Adrenal gland (tissue), 12 donors: ENCODE results near the gene TEAD3. TPM values are rescaled to one million over a fixed set of nuclear protein-coding genes. Genes with fewer than 3 reads are reported as not detected.

ENCODE experiments used
- DNase-seq, 7 donors: peaks; one replicate each; pipeline ENCODE4 v3.0.0-alpha.2; 2019 to 2020
- H3K27ac ChIP-seq, 5 donors: fragments of 200-600 bp; sonication (generic) in 4 of 5; 1 replicate in 3 of 5; 2 replicates in 2 of 5; pipeline versions ENCODE4 v1.5.1 to v1.8.0; 2016 to 2020; ENCODE audit warnings: mild to moderate bottlenecking in 1 of 5
- H3K27me3 ChIP-seq: fragments of 200-600 bp; 2 replicates; pipeline ENCODE4 v1.8.0; 2021
- H3K36me3 ChIP-seq, 2 donors: fragments of 200-600 bp; replicated peaks in 1 of 2; 1 replicate in 1 of 2; 2 replicates in 1 of 2; pipeline versions ENCODE4 v1.5.1 to v1.8.0; 2018 to 2022
- H3K4me1 ChIP-seq, 2 donors: fragments of 200-600 bp; replicated peaks in 1 of 2; 1 replicate in 1 of 2; 2 replicates in 1 of 2; pipeline versions ENCODE4 v1.5.1 to v1.8.0; 2018 to 2021
- H3K4me3 ChIP-seq, 4 donors: fragments of 200-600 bp; sonication (generic) in 3 of 4; one replicate each; pipeline ENCODE4 v1.5.1; 2016 to 2018
- H3K9me3 ChIP-seq, 3 donors: fragments of 200-600 bp; sonication (generic) in 1 of 3; replicated peaks in 1 of 3; 1 replicate in 2 of 3; 2 replicates in 1 of 3; pipeline versions ENCODE4 v1.5.1 to v1.8.0; 2016 to 2021
- POLR2A ChIP-seq, 2 donors: fragments of 450-650 bp; IDR thresholded peaks; one replicate each; pipeline ENCODE4 v1.6.1; 2017; ENCODE audit warnings: antibody characterized with exemption in 2 of 2, mild to moderate bottlenecking in 2 of 2, moderate library complexity in 1 of 2
- WGBS, 4 donors: extraction: QIAGEN DNeasy Blood & Tissue Kit in 2 of 4; methylation state at CpG; one replicate each; pipeline versions ENCODE4 v1.1.5 to v1.1.7; 2013 to 2017; 5-methylcytosine and 5-hydroxymethylcytosine counted together
- intact Hi-C, 2 donors: fragments of 100-400 bp; cut with DNase I; formaldehyde crosslinking; loops; one replicate each; pipeline versions ENCODE4 v1.14.1 to v1.15.0; 2022 to 2023
- polyA plus RNA-seq, 3 donors: library from polyadenylated mRNA; stranded (reverse); fragments of 200-250 nt in 2 of 3; fragments of 350-450 nt in 1 of 3; fragmentation: Illumina TruSeq in 1 of 3; extraction: RNeasy Lipid Tissue Mini Kit (QIAGEN cat#74804) in 1 of 3; gene quantifications; one replicate each; pipeline ENCODE4 v1.2.3, GENCODE V29; 2013 to 2014
- total RNA-seq, 9 donors: library from RNA; depleted of rRNA in 4 of 9; stranded (reverse); fragments of >200 nt in 4 of 9; fragments of 120-200 nt in 1 of 9; fragmentation: NEBNext Ultra II Directional in 1 of 9; extraction: Animal tissue kit (Norgen Biotek cat#: 25700) in 1 of 9; gene quantifications; one replicate each; pipeline versions ENCODE4 v1.1.0 to v1.2.4, GENCODE V29; 2013 to 2023
- TF ChIP-seq, protein P1 (sequence below), 6 experiments: fragments of 450-650 bp in 4 of 6; fragments of 200-600 bp in 2 of 6; sonication (generic) in 1 of 6; IDR thresholded peaks; 1 replicate in 5 of 6; 2 replicates in 1 of 6; pipeline versions ENCODE4 v1.5.1 to v1.8.0; 2016 to 2021; ENCODE audit warnings: antibody characterized with exemption in 6 of 6, mild to moderate bottlenecking in 2 of 6, moderate library complexity in 1 of 6
- donor health status: healthy with polysubstance abuse.
- donor health status: Bipolar disorder and iron deficiency.
- donor health status: DM: yes; HTN: yes; CAD: no.
- donor health status: DM: no; HTN: no; CAD: no.
- donor health status: DM: no; HTN: no; CAD: no.
- donor health status: DM: yes; HTN: yes; CAD: no.

Gene TEAD3
- total and polyA plus RNA-seq, 12 donors, result 1.4 to 15.5 (median 8.7) TPM

DNA sequence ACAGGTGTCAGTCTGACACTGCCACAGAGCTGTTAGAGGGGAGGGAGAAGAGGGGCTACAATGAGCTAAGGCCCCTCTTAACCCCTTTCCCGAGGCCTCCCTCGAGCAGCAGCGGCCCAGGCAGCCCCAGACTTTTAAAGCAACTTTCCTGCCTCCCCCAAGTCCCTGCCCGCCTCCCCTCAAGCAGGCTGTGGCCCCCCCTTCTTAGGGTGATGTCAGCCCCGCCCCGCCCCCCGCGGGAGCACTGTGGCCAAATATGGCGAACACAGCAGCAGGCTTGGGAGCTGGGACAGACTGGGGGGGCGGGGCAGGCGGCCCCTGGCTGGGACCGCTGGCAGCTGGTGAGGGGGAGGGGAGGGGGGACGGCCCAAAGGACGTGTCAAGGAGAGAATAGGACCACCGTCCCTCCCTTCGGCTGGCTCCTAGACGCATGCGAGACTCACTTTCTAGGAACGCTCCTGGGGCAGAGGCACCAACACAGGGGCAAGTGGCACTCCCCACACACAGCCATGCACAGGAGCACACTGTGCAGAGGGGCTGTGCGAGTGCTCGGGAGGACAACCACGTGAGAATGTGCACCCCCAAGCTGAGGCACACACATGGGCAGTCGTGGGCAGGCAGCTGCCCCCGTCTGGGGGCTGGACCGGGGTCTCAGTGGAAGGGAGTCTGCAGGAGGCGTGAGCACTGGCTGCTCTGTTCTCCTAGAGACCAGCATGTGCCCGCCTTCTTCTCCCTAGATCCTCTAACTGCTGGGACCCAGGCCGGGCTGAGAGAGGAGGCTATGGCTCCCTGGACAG, 6.7 kb downstream of the TEAD3 start:
- Histone ChIP-seq H3K36me3 (no peaks in the 10 kb centered on the region), H3K4me1 (peaks cover 4 to 23% of the 10 kb centered on the region in 2 donors), H3K4me3 (no peak overlapping the region), H3K9me3 (no peaks in the 10 kb centered on the region), H3K27ac (peak overlapping the region in 2 of 5 donors; percentile 54 to 65), H3K27me3 (no peaks in the 10 kb centered on the region)
- intact Hi-C loops, result no loop called here
- whole genome bisulfite sequencing, 4 donors, result 52 to 85% (median 60%) methylated on average over 2 to 28 of the region's 28 CpGs
- TF ChIP-seq, protein P1, sequence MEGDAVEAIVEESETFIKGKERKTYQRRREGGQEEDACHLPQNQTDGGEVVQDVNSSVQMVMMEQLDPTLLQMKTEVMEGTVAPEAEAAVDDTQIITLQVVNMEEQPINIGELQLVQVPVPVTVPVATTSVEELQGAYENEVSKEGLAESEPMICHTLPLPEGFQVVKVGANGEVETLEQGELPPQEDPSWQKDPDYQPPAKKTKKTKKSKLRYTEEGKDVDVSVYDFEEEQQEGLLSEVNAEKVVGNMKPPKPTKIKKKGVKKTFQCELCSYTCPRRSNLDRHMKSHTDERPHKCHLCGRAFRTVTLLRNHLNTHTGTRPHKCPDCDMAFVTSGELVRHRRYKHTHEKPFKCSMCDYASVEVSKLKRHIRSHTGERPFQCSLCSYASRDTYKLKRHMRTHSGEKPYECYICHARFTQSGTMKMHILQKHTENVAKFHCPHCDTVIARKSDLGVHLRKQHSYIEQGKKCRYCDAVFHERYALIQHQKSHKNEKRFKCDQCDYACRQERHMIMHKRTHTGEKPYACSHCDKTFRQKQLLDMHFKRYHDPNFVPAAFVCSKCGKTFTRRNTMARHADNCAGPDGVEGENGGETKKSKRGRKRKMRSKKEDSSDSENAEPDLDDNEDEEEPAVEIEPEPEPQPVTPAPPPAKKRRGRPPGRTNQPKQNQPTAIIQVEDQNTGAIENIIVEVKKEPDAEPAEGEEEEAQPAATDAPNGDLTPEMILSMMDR (IDR thresholded peaks at IDR 0.05), result no peak
- no peak for TF ChIP-seq POLR2A (IDR thresholded peaks at IDR 0.05)
- peak in 3 of 7 donors; percentile 49 to 82 (median 51) for DNase-seq

DNA sequence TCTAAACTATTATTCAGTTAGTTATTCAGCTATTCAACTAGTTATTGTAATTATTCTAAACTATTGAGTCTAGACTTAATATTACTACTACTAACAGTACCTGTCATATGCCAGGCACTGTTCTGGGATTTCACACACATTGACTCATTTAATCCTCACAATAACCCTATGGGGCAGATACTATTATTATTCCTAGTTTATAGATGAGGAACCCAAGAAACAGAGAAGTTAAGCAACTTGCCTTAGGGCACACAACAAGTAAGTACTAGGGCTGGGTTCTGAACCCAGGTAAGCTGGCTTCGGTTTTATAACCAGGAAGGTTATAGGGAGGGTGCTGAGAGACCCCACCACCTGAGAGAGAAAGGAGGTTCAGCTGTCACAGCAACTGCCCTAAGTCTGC, 7.8 kb downstream of the TEAD3 start:
- TF ChIP-seq POLR2A (IDR thresholded peaks at IDR 0.05), result no peak
- TF ChIP-seq, protein P1 (IDR thresholded peaks at IDR 0.05), result no peak
- Histone ChIP-seq H3K27me3 (no peaks in the 10 kb centered on the region), H3K4me1 (peaks cover 8 to 18% of the 10 kb centered on the region in 2 donors), H3K27ac (peak overlapping the region in 2 of 5 donors; percentile 12 to 16), H3K9me3 (no peaks in the 10 kb centered on the region), H3K4me3 (no peak overlapping the region), H3K36me3 (no peaks in the 10 kb centered on the region)
- WGBS, 4 donors, result 83 to 95% (median 91%) methylated on average over 1 of the region's 1 CpG
- no peak for DNase-seq
- intact Hi-C loops, result no loop called here

DNA sequence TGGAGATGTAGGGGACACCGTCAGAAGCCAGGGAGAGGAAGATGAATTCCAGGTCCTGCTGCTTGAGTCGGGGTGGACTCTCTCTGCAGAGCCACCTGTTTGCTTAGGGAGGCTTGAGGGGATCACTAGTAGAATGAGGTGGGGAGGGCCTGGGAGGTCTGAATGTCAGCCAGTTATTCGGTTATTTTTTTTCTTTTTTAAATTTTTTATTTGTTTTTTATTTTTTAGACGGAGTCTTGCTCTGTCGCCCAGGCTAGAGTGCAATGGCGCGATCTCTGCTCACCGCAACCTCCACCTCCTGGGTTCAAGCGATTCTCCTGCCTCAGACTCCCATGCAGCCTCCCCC, 8.4 kb downstream of the TEAD3 start:
- H3K4me3 ChIP-seq, result no peak overlapping the region
- H3K27ac ChIP-seq, result peak overlapping the region in 1 of 5 donors; percentile 66
- WGBS, 4 donors, result 79 to 87% (median 83%) methylated on average over 9 of the region's 9 CpGs
- H3K4me1 ChIP-seq, result peaks cover 8 to 16% of the 10 kb centered on the region in 2 donors
- intact Hi-C loops, result no loop called here
- H3K36me3 ChIP-seq, result no peaks in the 10 kb centered on the region
- no peak for DNase-seq
- no peaks in the 10 kb centered on the region for H3K9me3 ChIP-seq
- TF ChIP-seq POLR2A (IDR thresholded peaks at IDR 0.05), result no peak
- TF ChIP-seq, protein P1 (IDR thresholded peaks at IDR 0.05), result no peak
- no peaks in the 10 kb centered on the region for H3K27me3 ChIP-seq

DNA sequence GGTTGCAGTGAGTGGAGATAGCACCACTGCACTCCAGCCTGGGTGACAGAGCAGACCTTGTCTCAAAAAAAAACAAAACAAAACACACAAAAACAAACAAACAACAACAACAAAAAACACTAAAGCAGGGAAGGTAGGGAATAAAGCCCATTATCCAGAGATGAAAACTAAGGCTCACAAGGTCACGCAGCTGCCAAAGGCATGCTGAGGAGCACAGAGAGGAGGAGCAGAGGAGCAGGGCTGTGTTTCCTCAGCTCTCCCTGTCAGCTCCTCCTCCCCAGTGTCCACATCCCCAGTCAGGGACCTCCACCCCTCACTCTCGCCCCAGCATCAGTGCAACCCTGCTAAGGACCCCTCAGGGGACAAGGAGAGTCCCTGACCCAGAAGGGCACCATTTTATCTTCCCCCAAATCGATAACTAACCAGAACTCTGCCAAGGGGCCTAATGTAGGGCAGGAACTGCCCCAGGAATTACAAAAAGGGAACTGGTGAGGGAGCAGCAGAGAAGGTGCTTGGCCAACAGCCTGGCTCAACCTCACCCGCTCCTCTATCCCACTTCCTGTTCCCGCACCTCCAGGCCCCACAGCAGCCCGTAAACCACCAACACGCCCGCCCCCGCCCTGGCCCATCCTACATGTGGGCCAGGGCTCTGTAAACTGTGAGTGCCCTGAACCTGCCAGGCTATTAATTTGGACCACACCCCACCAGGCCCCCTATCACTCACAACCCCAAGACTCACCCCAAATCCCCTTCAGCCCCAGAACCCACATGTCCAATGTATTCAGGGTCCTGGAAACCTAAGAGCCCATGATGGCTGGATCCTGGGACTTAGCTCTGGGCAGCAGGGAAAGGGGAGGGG, 9.0 kb downstream of the TEAD3 start:
- Histone ChIP-seq H3K4me3 (no peak overlapping the region), H3K4me1 (peaks cover 8 to 16% of the 10 kb centered on the region in 2 donors), H3K36me3 (no peaks in the 10 kb centered on the region), H3K27ac (peak overlapping the region in 1 of 5 donors; percentile 66), H3K27me3 (no peaks in the 10 kb centered on the region), H3K9me3 (no peaks in the 10 kb centered on the region)
- TF ChIP-seq, protein P1 (IDR thresholded peaks at IDR 0.05), result no peak
- no peak for TF ChIP-seq POLR2A (IDR thresholded peaks at IDR 0.05)
- WGBS, 4 donors, result 51 to 100% (median 67%) methylated on average over 1 to 9 of the region's 9 CpGs
- intact Hi-C loops, result no loop called here
- no peak for DNase-seq
